Gastrocnemius medialis (tissue), 4 donors: Measurements from ENCODE around the gene KIR2DL1. TPM values are rescaled to one million over a fixed set of nuclear protein-coding genes. Genes with fewer than 3 reads are reported as not detected.

Experiments
- total RNA-seq, 4 donors: library from RNA; depleted of rRNA; stranded (reverse); fragments of >200 nt; gene quantifications; one replicate each; pipeline versions ENCODE4 v1.1.0 to v1.2.3, GENCODE V29; 2016

KIR2DL1 gene
- total RNA-seq, 4 donors from 2014 or later, result not detected

Other genes starting within 250 kb of the KIR2DL1 start
- 1 to 10 TPM in 1 of 4 donors, under 1 TPM in 2, not detected in 1; 0.44 to 1.0 (median 0.91) TPM for gene LILRA2, start 196.0 kb upstream of the KIR2DL1 start, total RNA-seq
- under 1 TPM in 2 of 4 donors, not detected in 2; 0.40 to 0.62 TPM for gene LILRA1, start 176.2 kb upstream of the KIR2DL1 start, total RNA-seq
- gene LILRB1, start 139.3 kb upstream of the KIR2DL1 start, total RNA-seq, result under 1 TPM in 2 of 4 donors, not detected in 2; 0.39 to 0.69 TPM
- 1 to 10 TPM in 2 of 4 donors, under 1 TPM in 2; 0.24 to 4.0 (median 1.0) TPM for gene LILRB4, start 106.8 kb upstream of the KIR2DL1 start, total RNA-seq
- not detected for gene KIR3DL3, start 45.4 kb upstream of the KIR2DL1 start, total RNA-seq
- not detected for gene KIR2DL3, start 31.3 kb upstream of the KIR2DL1 start, total RNA-seq
- not detected for gene KIR2DL4, start 33.8 kb downstream of the KIR2DL1 start, total RNA-seq
- under 1 TPM in 1 of 4 donors, not detected in 3; 0.36 TPM for gene KIR3DL1, start 46.7 kb downstream of the KIR2DL1 start, total RNA-seq
- not detected for gene KIR2DS4, start 62.9 kb downstream of the KIR2DL1 start, total RNA-seq
- not detected for gene KIR3DL2, start 80.7 kb downstream of the KIR2DL1 start, total RNA-seq
- 1 to 10 TPM in 1 of 4 donors, under 1 TPM in 2, not detected in 1; 0.33 to 2.0 (median 0.41) TPM for gene FCAR, start 104.4 kb downstream of the KIR2DL1 start, total RNA-seq
- not detected for gene NCR1, start 136.4 kb downstream of the KIR2DL1 start, total RNA-seq
- gene NLRP7, start 177.7 kb downstream of the KIR2DL1 start, total RNA-seq, result not detected
- gene NLRP2, start 196.6 kb downstream of the KIR2DL1 start, total RNA-seq, result under 1 TPM in 1 of 4 donors, not detected in 3; 0.23 TPM